Measurements from ENCODE around the gene ARHGAP32. TPM values are rescaled to one million over a fixed set of nuclear protein-coding genes. Genes with fewer than 3 reads are reported as not detected.
"Not testable (repeated sequence)": the region's sequence is repeated elsewhere in the genome, so short reads cannot be mapped to it uniquely, and the experiment has no call there.

Gene ARHGAP32
- total RNA-seq, 1 experiment from 2014 or later: not detected

DNA sequence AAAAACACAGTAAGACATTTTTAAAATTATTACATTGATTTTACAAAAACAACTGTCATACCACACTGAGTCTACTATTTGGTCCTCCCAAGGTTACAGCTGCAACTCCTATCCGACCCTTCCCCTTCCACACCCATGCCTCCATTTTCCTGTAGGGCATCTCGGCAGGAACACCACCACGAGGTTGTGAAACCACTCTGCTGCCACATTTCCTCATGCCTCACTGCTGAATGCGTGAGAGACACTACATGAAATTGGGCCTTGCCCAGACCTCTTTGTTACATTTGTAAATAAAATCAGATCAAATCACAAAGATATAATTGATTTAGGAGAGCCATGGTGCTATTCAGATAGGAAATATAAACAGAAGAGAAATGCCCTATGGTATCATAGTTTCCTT, 2.0 kb downstream of the ARHGAP32 start:
- H3K79me2 ChIP-seq (ENCODE audit: low read length): no peaks in the 10 kb centered on the region
- H4K20me1 ChIP-seq (ENCODE audit: insufficient read depth, low read depth, low read length): no peaks in the 10 kb centered on the region
- no peak for DNase-seq
- H3K9ac ChIP-seq (ENCODE audit: low read length): no peak overlapping the region
- no peak overlapping the region for H3K4me2 ChIP-seq (ENCODE audit: low read depth, low read length, poor library complexity, severe bottlenecking)
- no peak overlapping the region for H2AFZ ChIP-seq (ENCODE audit: low read length)
- no peak overlapping the region for H3K4me3 ChIP-seq (ENCODE audit: low read length)
- no peaks in the 10 kb centered on the region for H3K27me3 ChIP-seq (ENCODE audit: low read length)
- no peaks in the 10 kb centered on the region for H3K4me1 ChIP-seq (ENCODE audit: low read length)
- H3K27ac ChIP-seq (ENCODE audit: low read length): no peak overlapping the region
- no peaks in the 10 kb centered on the region for H3K9me2 ChIP-seq (replicated peaks; ENCODE audit: insufficient read depth, low read length)
- H3K9me3 ChIP-seq (ENCODE audit: low read length): no peaks in the 10 kb centered on the region
- H3K36me3 ChIP-seq (ENCODE audit: insufficient read depth, low read length): no peaks in the 10 kb centered on the region

DNA sequence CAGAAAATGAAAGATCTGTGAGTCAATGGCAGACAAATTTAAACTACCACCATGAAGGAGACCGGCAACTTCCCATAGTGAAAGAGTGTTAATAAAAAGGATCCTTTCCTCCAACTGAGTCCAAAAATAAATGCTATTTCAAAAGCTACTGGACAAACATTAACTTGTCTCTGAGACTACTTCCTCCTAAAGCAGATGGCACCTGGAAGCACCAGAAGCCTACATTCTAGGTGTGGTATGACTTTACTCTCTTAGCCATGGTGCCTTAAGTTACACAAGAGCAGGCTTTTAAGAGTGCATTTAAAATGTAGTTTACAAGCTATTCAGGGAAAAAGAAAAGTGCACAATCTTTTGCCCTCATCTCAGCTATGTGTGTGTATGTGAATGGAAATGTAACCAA, 2.5 kb downstream of the ARHGAP32 start:
- Histone ChIP-seq H3K4me1 (ENCODE audit: low read length) (no peaks in the 10 kb centered on the region), H2AFZ (ENCODE audit: low read length) (no peak overlapping the region), H3K36me3 (ENCODE audit: insufficient read depth, low read length) (no peaks in the 10 kb centered on the region), H3K27ac (ENCODE audit: low read length) (no peak overlapping the region), H3K9me3 (ENCODE audit: low read length) (no peaks in the 10 kb centered on the region), H3K79me2 (ENCODE audit: low read length) (no peaks in the 10 kb centered on the region), H3K9ac (ENCODE audit: low read length) (no peak overlapping the region), H3K27me3 (ENCODE audit: low read length) (no peaks in the 10 kb centered on the region), H3K4me2 (ENCODE audit: low read depth, low read length, poor library complexity, severe bottlenecking) (no peak overlapping the region), H3K9me2 (replicated peaks; ENCODE audit: insufficient read depth, low read length) (no peaks in the 10 kb centered on the region), H3K4me3 (ENCODE audit: low read length) (no peak overlapping the region), H4K20me1 (ENCODE audit: insufficient read depth, low read depth, low read length) (no peaks in the 10 kb centered on the region)
- DNase-seq: no peak

DNA sequence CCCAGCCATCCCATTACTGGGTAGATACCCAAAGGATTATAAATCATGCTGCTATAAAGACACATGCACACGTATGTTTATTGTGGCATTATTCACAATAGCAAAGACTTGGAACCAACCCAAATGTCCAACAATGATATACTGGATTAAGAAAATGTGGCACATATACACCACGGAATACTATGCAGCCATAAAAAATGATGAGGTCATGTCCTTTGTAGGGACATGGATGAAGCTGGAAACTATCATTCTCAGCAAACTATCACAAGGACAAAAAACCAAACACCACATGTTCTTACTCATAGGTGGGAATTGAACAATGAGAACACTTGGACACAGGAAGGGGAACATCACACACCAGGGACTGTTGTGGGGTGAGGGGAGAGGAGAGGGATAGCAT, 7.0 kb downstream of the ARHGAP32 start:
- H3K4me2 ChIP-seq (ENCODE audit: low read depth, low read length, poor library complexity, severe bottlenecking); H3K9ac ChIP-seq (ENCODE audit: low read length); H4K20me1 ChIP-seq (ENCODE audit: insufficient read depth, low read depth, low read length); H3K9me3 ChIP-seq (ENCODE audit: low read length); H2AFZ ChIP-seq (ENCODE audit: low read length); H3K9me2 ChIP-seq (replicated peaks; ENCODE audit: insufficient read depth, low read length); H3K36me3 ChIP-seq (ENCODE audit: insufficient read depth, low read length); H3K4me1 ChIP-seq (ENCODE audit: low read length); H3K27ac ChIP-seq (ENCODE audit: low read length); DNase-seq; H3K4me3 ChIP-seq (ENCODE audit: low read length); H3K27me3 ChIP-seq (ENCODE audit: low read length); H3K79me2 ChIP-seq (ENCODE audit: low read length): not testable (repeated sequence)

DNA sequence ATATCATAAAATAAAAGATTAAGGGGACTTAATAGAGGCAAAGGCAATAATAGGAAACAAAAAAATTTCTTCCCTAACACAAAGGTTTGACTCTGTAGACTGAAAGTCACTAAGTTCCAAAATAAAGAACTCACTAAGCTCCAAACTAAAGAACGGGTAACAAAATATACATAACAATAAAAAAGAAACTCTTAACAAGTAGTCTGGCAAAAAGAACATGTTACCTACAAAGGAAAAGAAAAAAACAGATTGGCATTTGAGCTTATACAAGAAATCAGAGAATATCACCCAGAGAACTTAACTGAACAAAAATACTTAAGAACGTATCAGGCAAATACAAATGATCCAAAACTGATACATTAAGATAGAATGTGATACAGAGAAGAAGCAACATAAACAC, 7.5 kb downstream of the ARHGAP32 start:
- Histone ChIP-seq H3K4me1 (ENCODE audit: low read length) (no peaks in the 10 kb centered on the region), H4K20me1 (ENCODE audit: insufficient read depth, low read depth, low read length) (no peaks in the 10 kb centered on the region), H3K4me3 (ENCODE audit: low read length) (no peak overlapping the region), H3K36me3 (ENCODE audit: insufficient read depth, low read length) (no peaks in the 10 kb centered on the region), H3K9me2 (replicated peaks; ENCODE audit: insufficient read depth, low read length) (no peaks in the 10 kb centered on the region), H3K27ac (ENCODE audit: low read length) (no peak overlapping the region), H3K4me2 (ENCODE audit: low read depth, low read length, poor library complexity, severe bottlenecking) (no peak overlapping the region), H3K79me2 (ENCODE audit: low read length) (no peaks in the 10 kb centered on the region), H3K9me3 (ENCODE audit: low read length) (no peaks in the 10 kb centered on the region), H3K9ac (ENCODE audit: low read length) (no peak overlapping the region), H3K27me3 (ENCODE audit: low read length) (no peaks in the 10 kb centered on the region), H2AFZ (ENCODE audit: low read length) (no peak overlapping the region)
- DNase-seq: no peak

DNA sequence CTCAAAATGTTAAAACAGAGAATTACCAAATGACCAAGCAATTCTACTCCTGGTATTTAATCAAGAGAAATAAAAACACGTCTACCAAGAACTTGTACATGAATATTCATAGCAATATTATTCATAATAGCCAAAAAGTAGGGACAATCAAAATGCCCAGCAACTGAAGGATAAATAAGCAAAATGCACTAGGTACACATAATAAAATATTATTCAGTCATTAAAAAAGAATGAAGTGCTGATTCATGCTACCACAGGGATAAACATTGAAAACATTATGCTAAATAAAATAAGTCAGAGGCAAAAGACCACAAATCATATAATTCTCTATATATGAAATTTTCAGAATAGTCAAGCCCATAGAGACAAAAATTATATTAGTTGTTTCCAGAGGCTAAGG, 24.8 kb downstream of the ARHGAP32 start:
- Histone ChIP-seq H4K20me1 (ENCODE audit: insufficient read depth, low read depth, low read length) (no peaks in the 10 kb centered on the region), H3K36me3 (ENCODE audit: insufficient read depth, low read length) (no peaks in the 10 kb centered on the region), H3K27ac (ENCODE audit: low read length) (no peak overlapping the region), H3K79me2 (ENCODE audit: low read length) (no peaks in the 10 kb centered on the region), H3K9me3 (ENCODE audit: low read length) (no peaks in the 10 kb centered on the region), H3K4me2 (ENCODE audit: low read depth, low read length, poor library complexity, severe bottlenecking) (no peak overlapping the region), H3K9ac (ENCODE audit: low read length) (no peak overlapping the region), H3K4me3 (ENCODE audit: low read length) (no peak overlapping the region), H2AFZ (ENCODE audit: low read length) (no peak overlapping the region), H3K4me1 (ENCODE audit: low read length) (no peaks in the 10 kb centered on the region), H3K27me3 (ENCODE audit: low read length) (no peaks in the 10 kb centered on the region), H3K9me2 (replicated peaks; ENCODE audit: insufficient read depth, low read length) (no peaks in the 10 kb centered on the region)
- no peak for DNase-seq

DNA sequence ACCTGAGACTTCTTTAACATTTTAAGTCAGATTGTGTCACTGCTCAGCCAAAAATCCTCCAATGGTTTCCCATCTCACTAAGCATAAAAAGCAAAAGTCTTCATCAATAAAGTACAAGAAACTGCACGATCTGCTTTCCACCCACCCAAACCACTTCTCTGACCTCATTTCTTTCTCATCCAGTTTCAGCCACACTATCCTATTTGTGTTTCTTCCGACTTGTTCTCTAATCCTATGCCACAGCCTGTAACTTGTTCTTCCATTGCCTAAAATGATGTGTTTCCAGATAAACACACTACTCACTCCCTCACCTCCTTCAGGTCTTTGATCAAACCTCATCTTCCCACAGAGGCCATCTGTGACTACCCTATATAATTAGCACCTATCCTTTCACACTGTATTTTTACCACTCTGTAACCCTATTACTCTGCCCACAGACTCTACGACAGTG, 28.4 kb downstream of the ARHGAP32 start:
- Histone ChIP-seq H3K79me2 (ENCODE audit: low read length) (no peaks in the 10 kb centered on the region), H2AFZ (ENCODE audit: low read length) (no peak overlapping the region), H3K27ac (ENCODE audit: low read length) (no peak overlapping the region), H3K4me2 (ENCODE audit: low read depth, low read length, poor library complexity, severe bottlenecking) (no peak overlapping the region), H3K9me3 (ENCODE audit: low read length) (no peaks in the 10 kb centered on the region), H3K9me2 (replicated peaks; ENCODE audit: insufficient read depth, low read length) (no peaks in the 10 kb centered on the region), H4K20me1 (ENCODE audit: insufficient read depth, low read depth, low read length) (no peaks in the 10 kb centered on the region), H3K4me3 (ENCODE audit: low read length) (no peak overlapping the region), H3K36me3 (ENCODE audit: insufficient read depth, low read length) (no peaks in the 10 kb centered on the region), H3K27me3 (ENCODE audit: low read length) (no peaks in the 10 kb centered on the region), H3K9ac (ENCODE audit: low read length) (no peak overlapping the region), H3K4me1 (ENCODE audit: low read length) (no peaks in the 10 kb centered on the region)
- DNase-seq: no peak

DNA sequence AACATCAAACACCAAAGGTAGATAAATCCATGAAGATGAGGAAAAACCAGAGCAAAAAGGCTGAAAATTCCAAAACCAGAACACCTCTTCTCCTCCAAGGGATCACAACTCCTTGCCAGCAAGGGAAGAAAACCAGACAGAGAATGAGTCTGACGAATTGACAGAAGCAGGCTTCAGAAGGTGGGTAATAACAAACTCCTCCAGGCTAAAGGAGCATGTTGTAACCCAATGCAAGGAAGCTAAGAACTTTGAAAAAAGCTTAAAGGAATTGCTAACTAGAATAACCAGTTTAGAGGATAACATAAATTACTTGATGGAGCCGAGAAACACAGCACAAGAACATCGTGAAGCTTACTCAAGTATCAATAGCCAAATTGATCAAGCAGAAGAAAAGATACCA, 35.0 kb downstream of the ARHGAP32 start:
- H3K4me3 ChIP-seq (ENCODE audit: low read length); H3K27me3 ChIP-seq (ENCODE audit: low read length); H3K4me1 ChIP-seq (ENCODE audit: low read length); H3K9me3 ChIP-seq (ENCODE audit: low read length); H3K4me2 ChIP-seq (ENCODE audit: low read depth, low read length, poor library complexity, severe bottlenecking); H3K79me2 ChIP-seq (ENCODE audit: low read length); H3K27ac ChIP-seq (ENCODE audit: low read length); H3K9ac ChIP-seq (ENCODE audit: low read length); DNase-seq; H4K20me1 ChIP-seq (ENCODE audit: insufficient read depth, low read depth, low read length); H3K9me2 ChIP-seq (replicated peaks; ENCODE audit: insufficient read depth, low read length); H2AFZ ChIP-seq (ENCODE audit: low read length); H3K36me3 ChIP-seq (ENCODE audit: insufficient read depth, low read length): not testable (repeated sequence)

DNA sequence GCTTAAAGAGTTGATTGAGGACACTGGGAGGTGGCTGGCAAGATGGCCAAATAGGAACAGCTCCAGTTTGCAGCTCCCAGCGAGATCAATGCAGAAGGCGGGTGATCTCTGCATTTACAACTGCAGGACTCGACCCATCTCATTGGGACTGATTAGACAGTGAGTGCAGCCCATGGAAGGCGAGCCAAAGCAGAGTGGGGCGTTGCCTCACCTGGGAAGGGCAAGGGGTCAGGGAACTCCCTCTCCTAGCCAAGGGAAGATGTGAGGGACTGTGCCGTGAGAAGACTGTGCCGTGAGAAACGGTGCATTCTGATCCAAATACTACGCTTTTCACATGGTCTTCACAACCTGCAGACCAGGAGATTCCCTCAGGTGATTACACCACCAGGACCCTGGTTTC, 36.4 kb downstream of the ARHGAP32 start:
- Histone ChIP-seq H3K4me2 (ENCODE audit: low read depth, low read length, poor library complexity, severe bottlenecking) (no peak overlapping the region), H3K36me3 (ENCODE audit: insufficient read depth, low read length) (no peaks in the 10 kb centered on the region), H3K27me3 (ENCODE audit: low read length) (no peaks in the 10 kb centered on the region), H3K27ac (ENCODE audit: low read length) (no peak overlapping the region), H4K20me1 (ENCODE audit: insufficient read depth, low read depth, low read length) (no peaks in the 10 kb centered on the region), H3K4me3 (ENCODE audit: low read length) (no peak overlapping the region), H3K4me1 (ENCODE audit: low read length) (no peaks in the 10 kb centered on the region), H2AFZ (ENCODE audit: low read length) (no peak overlapping the region), H3K9me2 (replicated peaks; ENCODE audit: insufficient read depth, low read length) (no peaks in the 10 kb centered on the region), H3K9me3 (ENCODE audit: low read length) (no peaks in the 10 kb centered on the region), H3K79me2 (ENCODE audit: low read length) (no peaks in the 10 kb centered on the region), H3K9ac (ENCODE audit: low read length) (no peak overlapping the region)
- DNase-seq: no peak

DNA sequence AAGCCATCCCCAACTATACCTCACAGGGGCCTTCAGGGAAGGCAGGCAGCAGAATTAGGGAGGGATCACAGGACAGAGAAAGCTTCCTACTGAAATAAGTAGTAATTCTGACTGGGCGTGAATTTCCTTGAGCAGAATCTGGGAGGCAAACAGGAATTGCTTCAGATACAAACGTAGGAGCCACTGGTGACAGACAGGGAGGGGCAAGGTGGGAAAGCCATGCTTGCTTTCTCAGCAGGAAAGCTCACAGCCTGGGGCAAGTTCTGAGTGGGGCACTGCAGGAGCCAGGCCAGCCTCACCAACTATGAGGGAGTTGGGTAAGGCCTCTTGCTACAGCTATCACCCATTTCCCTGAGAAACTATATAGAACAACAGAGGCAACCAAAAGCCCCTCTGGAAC, 43.6 kb downstream of the ARHGAP32 start:
- Histone ChIP-seq H3K9me2 (replicated peaks; ENCODE audit: insufficient read depth, low read length) (no peaks in the 10 kb centered on the region), H3K9ac (ENCODE audit: low read length) (no peak overlapping the region), H3K4me3 (ENCODE audit: low read length) (no peak overlapping the region), H3K27ac (ENCODE audit: low read length) (no peak overlapping the region), H3K4me2 (ENCODE audit: low read depth, low read length, poor library complexity, severe bottlenecking) (no peak overlapping the region), H3K9me3 (ENCODE audit: low read length) (no peaks in the 10 kb centered on the region), H3K27me3 (ENCODE audit: low read length) (no peaks in the 10 kb centered on the region), H4K20me1 (ENCODE audit: insufficient read depth, low read depth, low read length) (no peaks in the 10 kb centered on the region), H3K4me1 (ENCODE audit: low read length) (no peaks in the 10 kb centered on the region), H2AFZ (ENCODE audit: low read length) (no peak overlapping the region), H3K36me3 (ENCODE audit: insufficient read depth, low read length) (no peaks in the 10 kb centered on the region), H3K79me2 (ENCODE audit: low read length) (no peaks in the 10 kb centered on the region)
- DNase-seq: no peak

Data from Karpas-422 (cell line).